Prostate gland (tissue), 2 donors: ENCODE measurements around the gene MET. TPM values are rescaled to one million over a fixed set of nuclear protein-coding genes. Genes with fewer than 3 reads are reported as not detected.

Source experiments
- DNase-seq: peaks from one replicate; pipeline ENCODE4 v3.0.0-alpha.2; 2019; ENCODE audit warnings: low spot score
- H3K27ac ChIP-seq, 2 donors: fragments of 200-600 bp; sonication (generic); 2 replicates each; pipeline ENCODE4 v1.5.1; 2017 to 2019
- H3K27me3 ChIP-seq: fragments of 200-600 bp; sonication (generic); replicated peaks from 2 replicates; pipeline ENCODE4 v1.5.1; 2019; ENCODE audit not compliant: insufficient read depth
- H3K36me3 ChIP-seq, 2 donors: fragments of 200-600 bp; sonication (generic); 1 replicate in 1 of 2; 2 replicates in 1 of 2; pipeline versions ENCODE4 v1.5.1 to v1.8.1; 2017 to 2019
- H3K4me1 ChIP-seq: fragments of 200-600 bp; sonication (generic); replicated peaks from 2 replicates; pipeline ENCODE4 v1.5.1; 2019
- H3K4me3 ChIP-seq, 2 donors: fragments of 200-600 bp; sonication (generic); 2 replicates each; pipeline ENCODE4 v1.5.1; 2017 to 2019
- H3K9me3 ChIP-seq: fragments of 200-600 bp; sonication (generic); 2 replicates; pipeline ENCODE4 v1.5.1; 2017
- CTCF ChIP-seq, 4 experiments: fragments of 200-600 bp in 2 of 4; fragments of 450-650 bp in 2 of 4; sonication (generic) in 2 of 4; IDR thresholded peaks; 1 replicate in 3 of 4; 2 replicates in 1 of 4; pipeline ENCODE4 v1.5.1; 2016 to 2019; ENCODE audit warnings: antibody characterized with exemption in 4 of 4, mild to moderate bottlenecking in 2 of 4, moderate library complexity in 2 of 4
- POLR2A ChIP-seq: fragments of 450-650 bp; IDR thresholded peaks from one replicate; pipeline ENCODE4 v1.6.1; 2016; ENCODE audit warnings: antibody characterized with exemption, mild to moderate bottlenecking
- POLR2AphosphoS5 ChIP-seq: sonication (generic); formaldehyde crosslinking; IDR thresholded peaks from one replicate; pipeline ENCODE4 v1.6.1; 2017; ENCODE audit warnings: antibody characterized with exemption
- WGBS: methylation state at CpG from one replicate; pipeline ENCODE4 v1.1.5; 2018; 5-methylcytosine and 5-hydroxymethylcytosine counted together
- intact Hi-C: fragments of 100-400 bp; cut with DNase I; formaldehyde crosslinking; loops from one replicate; pipeline ENCODE4 v1.14.2; 2022
- total RNA-seq, 2 donors: library from RNA; depleted of rRNA; stranded (reverse); fragments of >200 nt; gene quantifications; one replicate each; pipeline ENCODE4 v1.1.0, GENCODE V29; 2016

MET gene
- total RNA-seq, 2 donors from 2014 or later, result 14.2 to 17.0 TPM

- 63% methylated on average over 12 of the region's 12 CpGs for WGBS
- no peaks in the 10 kb centered on the region for H3K27me3 ChIP-seq
- H3K36me3 ChIP-seq, result no peaks in the 10 kb centered on the region
- TF ChIP-seq POLR2A, result no peak
- TF ChIP-seq POLR2AphosphoS5, result no peak
- no peak for TF ChIP-seq CTCF (IDR thresholded peaks at IDR 0.05)
- no peak for DNase-seq
- intact Hi-C loops, result no loop called here
- no peak overlapping the region for H3K4me3 ChIP-seq
- no peaks in the 10 kb centered on the region for H3K4me1 ChIP-seq
- no peaks in the 10 kb centered on the region for H3K9me3 ChIP-seq
- no peak overlapping the region for H3K27ac ChIP-seq
These were observed 59.7 kb downstream of the MET start for GRCh38 chr7:116731445-116732335.

GRCh38 chr7:116732788-116733694 lies 61.0 kb downstream of the MET start:
- Histone ChIP-seq H3K4me1 (no peaks in the 10 kb centered on the region), H3K4me3 (no peak overlapping the region), H3K27me3 (no peaks in the 10 kb centered on the region), H3K27ac (no peak overlapping the region), H3K9me3 (no peaks in the 10 kb centered on the region), H3K36me3 (no peaks in the 10 kb centered on the region)
- WGBS, result 76% methylated on average over 7 of the region's 7 CpGs
- TF ChIP-seq POLR2A, result no peak
- no peak for TF ChIP-seq CTCF (IDR thresholded peaks at IDR 0.05)
- no peak for TF ChIP-seq POLR2AphosphoS5
- intact Hi-C loops, result no loop called here
- DNase-seq, result no peak

- intact Hi-C loops, result no loop called here
- H3K27ac ChIP-seq, result no peak overlapping the region
- no peaks in the 10 kb centered on the region for H3K9me3 ChIP-seq
- H3K27me3 ChIP-seq, result no peaks in the 10 kb centered on the region
- WGBS, result 48% methylated on average over 4 of the region's 4 CpGs
- no peak for TF ChIP-seq CTCF (IDR thresholded peaks at IDR 0.05)
- no peak for TF ChIP-seq POLR2A
- TF ChIP-seq POLR2AphosphoS5, result no peak
- H3K4me1 ChIP-seq, result no peaks in the 10 kb centered on the region
- no peaks in the 10 kb centered on the region for H3K36me3 ChIP-seq
- no peak for DNase-seq
- H3K4me3 ChIP-seq, result no peak overlapping the region
These were observed 62.1 kb downstream of the MET start for GRCh38 chr7:116733924-116734580.

GRCh38 chr7:116734710-116735109 lies 62.7 kb downstream of the MET start:
- DNase-seq, result no peak
- H3K9me3 ChIP-seq, result no peaks in the 10 kb centered on the region
- no peak overlapping the region for H3K4me3 ChIP-seq
- no peaks in the 10 kb centered on the region for H3K4me1 ChIP-seq
- intact Hi-C loops, result no loop called here
- no peaks in the 10 kb centered on the region for H3K27me3 ChIP-seq
- no peaks in the 10 kb centered on the region for H3K36me3 ChIP-seq
- TF ChIP-seq CTCF (IDR thresholded peaks at IDR 0.05), result no peak
- WGBS, result 88% methylated on average over 6 of the region's 6 CpGs
- H3K27ac ChIP-seq, result no peak overlapping the region
